Gastroesophageal sphincter (tissue), 4 donors: ENCODE results near the gene IGSF6. TPM values are rescaled to one million over a fixed set of nuclear protein-coding genes. Genes with fewer than 3 reads are reported as not detected.

ENCODE experiments used
- ATAC-seq: fragments of 150-250 bp; one replicate; pipeline ENCODE4 v1.9.1; 2016; ENCODE audit warnings: mild to moderate bottlenecking, moderate library complexity
- H3K27ac ChIP-seq, 4 donors: fragments of 200-600 bp; sonication (generic) in 3 of 4; 1 replicate in 3 of 4; 2 replicates in 1 of 4; pipeline ENCODE4 v1.5.1; 2016 to 2019
- H3K27me3 ChIP-seq: fragments of 200-600 bp; sonication (generic); one replicate; pipeline ENCODE4 v1.5.1; 2019
- H3K36me3 ChIP-seq, 2 donors: fragments of 200-600 bp; sonication (generic); one replicate each; pipeline ENCODE4 v1.5.1; 2019; ENCODE audit warnings: control low read depth in 1 of 2
- H3K4me1 ChIP-seq, 3 donors: fragments of 200-600 bp; sonication (generic); 1 replicate in 2 of 3; 2 replicates in 1 of 3; pipeline ENCODE4 v1.5.1; 2016 to 2019; ENCODE audit warnings: control low read depth in 2 of 3
- H3K4me3 ChIP-seq, 2 donors: fragments of 200-600 bp; sonication (generic); one replicate each; pipeline ENCODE4 v1.5.1; 2019; ENCODE audit warnings: mild to moderate bottlenecking in 1 of 2, moderate library complexity in 1 of 2
- H3K9me3 ChIP-seq, 3 donors: fragments of 200-600 bp; sonication (generic); one replicate each; pipeline ENCODE4 v1.5.1; 2017 to 2019; ENCODE audit warnings: control low read depth in 2 of 3
- EP300 ChIP-seq: sonication (generic); formaldehyde crosslinking; IDR thresholded peaks from one replicate; pipeline ENCODE4 v1.6.1; 2017; ENCODE audit warnings: antibody characterized with exemption, mild to moderate bottlenecking
- POLR2A ChIP-seq, 2 donors: fragments of 450-650 bp; IDR thresholded peaks; one replicate each; pipeline ENCODE4 v1.6.1; 2017; ENCODE audit warnings: antibody characterized with exemption in 2 of 2, mild to moderate bottlenecking in 2 of 2, moderate library complexity in 1 of 2
- POLR2AphosphoS5 ChIP-seq: sonication (generic); formaldehyde crosslinking; IDR thresholded peaks from one replicate; pipeline ENCODE4 v1.6.1; 2017; ENCODE audit warnings: antibody characterized with exemption
- WGBS, 2 donors: methylation state at CpG; one replicate each; pipeline ENCODE4 v1.1.5; 2018; ENCODE audit warnings: low coverage in 1 of 2; 5-methylcytosine and 5-hydroxymethylcytosine counted together
- total RNA-seq, 4 donors: library from RNA; depleted of rRNA; stranded (reverse); fragments of >200 nt; gene quantifications; one replicate each; pipeline ENCODE4 v1.1.0, GENCODE V29; 2016
- TF ChIP-seq, protein P1 (sequence below), 4 experiments: fragments of 200-600 bp in 2 of 4; fragments of 450-650 bp in 2 of 4; sonication (generic) in 1 of 4; IDR thresholded peaks; one replicate each; pipeline ENCODE4 v1.5.1; 2017 to 2019; ENCODE audit warnings: antibody characterized with exemption in 4 of 4, mild to moderate bottlenecking in 2 of 4, moderate library complexity in 2 of 4

Gene IGSF6
- total RNA-seq, 4 donors from 2014 or later: 0.62 to 5.0 (median 1.4) TPM; not detected in 1

DNA sequence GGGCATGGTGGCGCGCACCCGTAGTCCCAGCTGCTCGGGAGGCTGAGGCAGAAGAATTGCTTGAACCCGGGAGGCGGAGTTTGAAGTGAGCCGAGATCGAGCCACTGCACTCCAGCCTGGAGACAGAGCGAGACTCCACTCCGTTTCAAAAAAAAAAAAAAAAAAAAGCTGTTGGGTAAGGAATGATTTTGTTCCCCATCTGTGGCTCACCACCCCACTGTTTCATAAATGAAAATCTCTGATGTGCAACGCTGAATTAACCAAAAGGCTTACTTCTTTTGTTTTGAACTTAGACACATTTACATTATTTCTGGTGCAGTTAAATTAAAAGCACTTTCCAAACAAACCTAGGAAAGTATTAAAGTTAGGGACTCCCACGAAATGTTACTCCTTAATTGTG is 54.2 kb downstream of the IGSF6 start:
- Histone ChIP-seq H3K27me3 (no peaks in the 10 kb centered on the region), H3K27ac (peak overlapping the region; percentile 77 to 97 (median 94)), H3K4me1 (peaks cover 0 to 44% (median 9%) of the 10 kb centered on the region in 3 donors), H3K4me3 (peak overlapping the region in 1 of 2 donors; percentile 97), H3K9me3 (no peaks in the 10 kb centered on the region), H3K36me3 (no peaks in the 10 kb centered on the region)
- 69 to 80% methylated on average over 6 to 10 of the region's 12 CpGs for WGBS, 2 donors
- ATAC-seq: no peak
- TF ChIP-seq, protein P1, sequence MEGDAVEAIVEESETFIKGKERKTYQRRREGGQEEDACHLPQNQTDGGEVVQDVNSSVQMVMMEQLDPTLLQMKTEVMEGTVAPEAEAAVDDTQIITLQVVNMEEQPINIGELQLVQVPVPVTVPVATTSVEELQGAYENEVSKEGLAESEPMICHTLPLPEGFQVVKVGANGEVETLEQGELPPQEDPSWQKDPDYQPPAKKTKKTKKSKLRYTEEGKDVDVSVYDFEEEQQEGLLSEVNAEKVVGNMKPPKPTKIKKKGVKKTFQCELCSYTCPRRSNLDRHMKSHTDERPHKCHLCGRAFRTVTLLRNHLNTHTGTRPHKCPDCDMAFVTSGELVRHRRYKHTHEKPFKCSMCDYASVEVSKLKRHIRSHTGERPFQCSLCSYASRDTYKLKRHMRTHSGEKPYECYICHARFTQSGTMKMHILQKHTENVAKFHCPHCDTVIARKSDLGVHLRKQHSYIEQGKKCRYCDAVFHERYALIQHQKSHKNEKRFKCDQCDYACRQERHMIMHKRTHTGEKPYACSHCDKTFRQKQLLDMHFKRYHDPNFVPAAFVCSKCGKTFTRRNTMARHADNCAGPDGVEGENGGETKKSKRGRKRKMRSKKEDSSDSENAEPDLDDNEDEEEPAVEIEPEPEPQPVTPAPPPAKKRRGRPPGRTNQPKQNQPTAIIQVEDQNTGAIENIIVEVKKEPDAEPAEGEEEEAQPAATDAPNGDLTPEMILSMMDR (IDR thresholded peaks at IDR 0.05): no peak
- TF ChIP-seq POLR2A (IDR thresholded peaks at IDR 0.05): no peak
- TF ChIP-seq EP300: no peak
- no peak for TF ChIP-seq POLR2AphosphoS5

GRCh38 chr16:21597561-21598030 is 54.8 kb downstream of the IGSF6 start:
- Histone ChIP-seq H3K27me3 (no peaks in the 10 kb centered on the region), H3K27ac (peak overlapping the region in 1 of 4 donors; percentile 96), H3K4me3 (no peak overlapping the region), H3K4me1 (peaks cover 0 to 38% (median 9%) of the 10 kb centered on the region in 3 donors), H3K36me3 (no peaks in the 10 kb centered on the region), H3K9me3 (no peaks in the 10 kb centered on the region)
- 62 to 92% methylated on average over 2 of the region's 2 CpGs for WGBS, 2 donors
- TF ChIP-seq POLR2A (IDR thresholded peaks at IDR 0.05) (no peak), EP300 (no peak), POLR2AphosphoS5 (no peak)
- TF ChIP-seq, protein P1 (IDR thresholded peaks at IDR 0.05): no peak
- ATAC-seq: no peak

DNA sequence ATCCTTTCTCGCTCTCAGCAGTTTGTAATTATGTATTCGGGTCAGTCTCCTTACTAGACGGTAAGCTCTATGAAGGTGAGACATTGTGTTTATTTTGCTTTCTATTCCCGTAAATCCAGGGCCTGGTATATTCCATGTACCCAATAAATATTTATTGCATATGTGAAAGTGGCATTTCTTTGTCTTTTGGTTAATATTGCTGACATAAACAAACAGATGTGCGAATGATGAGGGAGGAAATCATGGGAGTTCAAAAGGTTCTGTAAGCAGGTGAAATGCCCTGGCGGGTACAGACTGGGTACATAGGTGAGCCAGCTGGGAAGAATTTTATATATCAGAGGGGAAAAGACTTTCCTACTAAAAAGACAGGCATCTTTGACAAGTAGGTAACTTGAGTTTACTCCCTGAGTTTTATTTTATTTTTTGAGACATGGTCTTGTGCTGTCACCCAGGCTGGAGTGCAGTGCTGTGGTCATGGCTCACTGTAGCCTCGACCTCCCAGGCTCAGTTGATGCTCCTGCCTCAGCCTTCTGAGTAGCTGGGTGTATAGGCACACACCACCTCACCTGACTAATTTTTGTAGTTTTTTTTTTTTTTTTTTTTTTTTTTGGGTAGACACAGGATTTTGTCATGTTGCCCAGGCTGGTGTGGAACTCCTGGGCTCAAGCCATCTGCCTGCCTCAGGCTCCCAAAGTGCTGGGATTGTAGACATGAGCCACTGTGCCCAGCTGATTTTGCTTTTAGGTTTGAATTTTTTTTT is 58.7 kb downstream of the IGSF6 start:
- no peaks in the 10 kb centered on the region for H3K27me3 ChIP-seq
- ATAC-seq: no peak

GRCh38 chr16:21592191-21592590 is 60.2 kb downstream of the IGSF6 start:
- Histone ChIP-seq H3K27ac (no peak overlapping the region), H3K4me3 (no peak overlapping the region), H3K9me3 (no peaks in the 10 kb centered on the region), H3K36me3 (no peaks in the 10 kb centered on the region), H3K27me3 (no peaks in the 10 kb centered on the region), H3K4me1 (no peaks in the 10 kb centered on the region)
- ATAC-seq: no peak
- TF ChIP-seq, protein P1 (IDR thresholded peaks at IDR 0.05): no peak
- no peak for TF ChIP-seq POLR2A (IDR thresholded peaks at IDR 0.05)
- no peak for TF ChIP-seq POLR2AphosphoS5
- TF ChIP-seq EP300: no peak
- 82 to 87% methylated on average over 2 to 9 of the region's 9 CpGs for WGBS, 2 donors

More for the DNA sequence above, 58.7 kb downstream of the IGSF6 start:
- Histone ChIP-seq H3K9me3 (no peaks in the 10 kb centered on the region), H3K36me3 (no peaks in the 10 kb centered on the region), H3K4me3 (no peak overlapping the region), H3K4me1 (peaks cover 0 to 10% (median 0%) of the 10 kb centered on the region in 3 donors), H3K27ac (no peak overlapping the region)
- 48 to 61% methylated on average over 5 to 7 of the region's 7 CpGs for WGBS, 2 donors
- TF ChIP-seq, protein P1 (IDR thresholded peaks at IDR 0.05): no peak
- TF ChIP-seq POLR2A (IDR thresholded peaks at IDR 0.05): no peak
- TF ChIP-seq POLR2AphosphoS5: no peak
- no peak for TF ChIP-seq EP300

GRCh38 chr16:21590796-21591195 is 61.6 kb downstream of the IGSF6 start:
- ATAC-seq: no peak
- no peak for TF ChIP-seq POLR2A (IDR thresholded peaks at IDR 0.05)
- TF ChIP-seq EP300: no peak
- TF ChIP-seq POLR2AphosphoS5: no peak
- TF ChIP-seq, protein P1 (IDR thresholded peaks at IDR 0.05): no peak
- no peaks in the 10 kb centered on the region for H3K36me3 ChIP-seq
- WGBS, 2 donors: 48 to 54% methylated on average over 2 of the region's 2 CpGs
- no peaks in the 10 kb centered on the region for H3K4me1 ChIP-seq
- no peak overlapping the region for H3K27ac ChIP-seq
- no peak overlapping the region for H3K4me3 ChIP-seq
- H3K9me3 ChIP-seq: no peaks in the 10 kb centered on the region
- H3K27me3 ChIP-seq: no peaks in the 10 kb centered on the region
